Lower lobe of right lung (tissue), 2 donors: ENCODE data around the gene TBXAS1. TPM values are rescaled to one million over a fixed set of nuclear protein-coding genes. Genes with fewer than 3 reads are reported as not detected.

ENCODE experiments used
- ATAC-seq, 2 donors: fragments of 200-7000 bp; cut with Tn5 transposase; one replicate each; pipeline ENCODE4 v1.9.1; 2020 to 2022; ENCODE audit warnings: mild to moderate bottlenecking in 2 of 2, moderate library complexity in 2 of 2
- DNase-seq: peaks from one replicate; pipeline ENCODE4 v3.0.0-alpha.2; 2020
- H3K27ac ChIP-seq: fragments of 200-600 bp; one replicate; pipeline ENCODE4 v1.8.0; 2022
- H3K27me3 ChIP-seq: fragments of 200-600 bp; one replicate; pipeline ENCODE4 v1.8.0; 2022; ENCODE audit warnings: low read depth
- H3K36me3 ChIP-seq: fragments of 200-600 bp; one replicate; pipeline ENCODE4 v1.8.0; 2022; ENCODE audit warnings: mild to moderate bottlenecking
- H3K4me1 ChIP-seq: fragments of 200-600 bp; one replicate; pipeline ENCODE4 v1.8.0; 2022
- H3K4me3 ChIP-seq: fragments of 200-600 bp; one replicate; pipeline ENCODE4 v1.8.0; 2022; ENCODE audit warnings: mild to moderate bottlenecking
- H3K9me3 ChIP-seq: fragments of 200-600 bp; one replicate; pipeline ENCODE4 v1.8.0; 2022
- intact Hi-C: fragments of 100-400 bp; cut with DNase I; formaldehyde crosslinking; loops from one replicate; pipeline ENCODE4 v1.11.0; 2022
- total RNA-seq: library from RNA; stranded (reverse); fragmentation: NEBNext Ultra II Directional; extraction: Animal tissue kit (Norgen Biotek cat#: 25700); gene quantifications from one replicate; pipeline ENCODE4 v1.2.1, GENCODE V29; 2021
- TF ChIP-seq, protein P1 (sequence below): fragments of 200-600 bp; IDR thresholded peaks from one replicate; pipeline ENCODE4 v1.8.0; 2022; ENCODE audit warnings: antibody characterized with exemption, mild to moderate bottlenecking
- donor health status: DM: no; HTN: yes; CAD: no; lungs with severe emphysema.

TBXAS1 gene
- total RNA-seq, 1 donor from 2014 or later: 92.6 TPM

DNA sequence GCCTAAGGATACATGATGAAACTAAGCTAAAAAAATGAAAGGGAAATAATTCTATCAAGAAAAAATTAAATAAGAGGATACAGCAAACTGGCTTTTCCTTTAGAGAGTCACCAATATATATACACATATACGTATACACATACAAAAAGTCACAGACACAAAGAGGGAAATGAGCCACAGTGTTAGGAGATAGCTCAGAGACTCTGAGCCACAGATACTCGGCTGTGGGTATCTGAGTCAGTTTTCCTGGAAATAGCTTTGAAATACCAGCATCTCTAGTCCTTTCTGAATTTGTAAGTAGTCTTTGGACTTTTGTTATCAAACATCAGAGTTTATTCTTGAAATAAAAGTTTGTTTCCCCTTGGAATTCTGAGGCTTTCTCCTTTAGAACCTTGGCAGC is 111.8 kb downstream of the TBXAS1 start:
- TF ChIP-seq, protein P1, sequence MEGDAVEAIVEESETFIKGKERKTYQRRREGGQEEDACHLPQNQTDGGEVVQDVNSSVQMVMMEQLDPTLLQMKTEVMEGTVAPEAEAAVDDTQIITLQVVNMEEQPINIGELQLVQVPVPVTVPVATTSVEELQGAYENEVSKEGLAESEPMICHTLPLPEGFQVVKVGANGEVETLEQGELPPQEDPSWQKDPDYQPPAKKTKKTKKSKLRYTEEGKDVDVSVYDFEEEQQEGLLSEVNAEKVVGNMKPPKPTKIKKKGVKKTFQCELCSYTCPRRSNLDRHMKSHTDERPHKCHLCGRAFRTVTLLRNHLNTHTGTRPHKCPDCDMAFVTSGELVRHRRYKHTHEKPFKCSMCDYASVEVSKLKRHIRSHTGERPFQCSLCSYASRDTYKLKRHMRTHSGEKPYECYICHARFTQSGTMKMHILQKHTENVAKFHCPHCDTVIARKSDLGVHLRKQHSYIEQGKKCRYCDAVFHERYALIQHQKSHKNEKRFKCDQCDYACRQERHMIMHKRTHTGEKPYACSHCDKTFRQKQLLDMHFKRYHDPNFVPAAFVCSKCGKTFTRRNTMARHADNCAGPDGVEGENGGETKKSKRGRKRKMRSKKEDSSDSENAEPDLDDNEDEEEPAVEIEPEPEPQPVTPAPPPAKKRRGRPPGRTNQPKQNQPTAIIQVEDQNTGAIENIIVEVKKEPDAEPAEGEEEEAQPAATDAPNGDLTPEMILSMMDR: no peak
- H3K36me3 ChIP-seq: peaks cover 4% of the 10 kb centered on the region
- no peak for ATAC-seq
- no peak for DNase-seq
- no peaks in the 10 kb centered on the region for H3K27me3 ChIP-seq
- H3K4me3 ChIP-seq: no peak overlapping the region
- peaks cover 17% of the 10 kb centered on the region for H3K4me1 ChIP-seq
- no peak overlapping the region for H3K27ac ChIP-seq
- intact Hi-C loops: no loop called here
- no peaks in the 10 kb centered on the region for H3K9me3 ChIP-seq

DNA sequence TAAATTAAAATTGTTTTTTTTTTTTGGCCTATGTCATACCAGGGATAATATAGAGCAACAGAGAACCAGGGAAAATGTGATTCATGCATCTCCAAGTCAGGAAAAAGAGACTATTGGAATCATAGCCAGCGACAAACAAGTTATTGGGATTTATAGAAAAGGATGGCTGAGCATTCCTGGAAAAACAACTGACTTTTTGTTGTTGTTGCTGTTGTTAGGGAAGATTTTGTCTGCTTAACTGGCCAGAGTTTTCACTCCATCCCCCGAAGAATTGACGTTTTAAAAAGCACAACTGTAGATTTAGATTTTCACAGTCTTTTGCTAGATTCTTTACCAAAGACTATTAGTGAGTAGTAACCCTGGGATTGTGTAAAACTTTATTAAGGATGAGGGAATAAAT is 112.4 kb downstream of the TBXAS1 start:
- H3K9me3 ChIP-seq: no peaks in the 10 kb centered on the region
- intact Hi-C loops: no loop called here
- ATAC-seq: no peak
- H3K4me1 ChIP-seq: peaks cover 17% of the 10 kb centered on the region
- TF ChIP-seq, protein P1: no peak
- H3K4me3 ChIP-seq: no peak overlapping the region
- H3K27me3 ChIP-seq: no peaks in the 10 kb centered on the region
- no peak for DNase-seq
- H3K27ac ChIP-seq: no peak overlapping the region
- H3K36me3 ChIP-seq: peaks cover 4% of the 10 kb centered on the region

DNA sequence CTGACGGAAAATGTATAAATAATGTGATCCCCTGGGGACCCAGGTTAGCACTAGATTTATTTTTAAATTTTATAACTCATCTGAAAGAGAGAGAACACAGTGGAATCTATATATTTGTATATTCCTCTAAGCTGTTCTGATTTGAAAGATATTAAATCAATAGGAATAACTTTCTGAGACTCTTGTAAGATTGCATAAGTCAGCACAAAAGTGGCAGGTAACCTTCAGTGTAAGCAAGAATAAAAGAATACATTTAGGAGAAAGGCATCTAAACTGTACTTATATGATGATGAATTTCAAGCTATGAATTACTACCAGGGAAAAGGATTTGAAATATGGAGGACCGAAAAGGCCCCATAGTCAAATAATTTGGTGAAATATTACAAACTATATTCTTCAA is 112.8 kb downstream of the TBXAS1 start:
- no peaks in the 10 kb centered on the region for H3K27me3 ChIP-seq
- TF ChIP-seq, protein P1: no peak
- H3K4me3 ChIP-seq: no peak overlapping the region
- H3K4me1 ChIP-seq: peaks cover 13% of the 10 kb centered on the region
- no peak overlapping the region for H3K27ac ChIP-seq
- H3K9me3 ChIP-seq: no peaks in the 10 kb centered on the region
- peaks cover 4% of the 10 kb centered on the region for H3K36me3 ChIP-seq
- DNase-seq (no peak), ATAC-seq (no peak)
- intact Hi-C loops: no loop called here

DNA sequence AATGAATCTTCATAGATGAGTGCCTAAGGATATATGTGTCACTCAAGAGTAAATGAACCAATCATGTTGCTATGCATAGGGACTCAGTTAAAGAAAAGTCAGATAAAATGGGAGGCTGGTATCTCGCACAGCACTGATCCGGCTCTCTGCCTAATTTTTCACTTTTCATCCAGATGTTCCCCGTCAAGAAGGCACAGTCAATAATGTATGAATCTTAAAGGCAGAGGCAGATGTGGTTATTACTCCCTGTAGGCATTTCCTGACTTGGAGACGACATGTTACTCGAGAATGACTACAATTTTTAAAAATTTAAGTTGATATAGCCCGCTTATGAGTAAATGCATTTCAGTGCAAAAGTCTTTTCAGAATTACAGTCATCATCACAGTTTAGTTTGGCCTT is 113.6 kb downstream of the TBXAS1 start:
- no peak for DNase-seq
- no peak overlapping the region for H3K4me3 ChIP-seq
- no peak for ATAC-seq
- no peaks in the 10 kb centered on the region for H3K27me3 ChIP-seq
- TF ChIP-seq, protein P1: no peak
- peaks cover 5% of the 10 kb centered on the region for H3K4me1 ChIP-seq
- intact Hi-C loops: no loop called here
- no peak overlapping the region for H3K27ac ChIP-seq
- peaks cover 4% of the 10 kb centered on the region for H3K36me3 ChIP-seq
- H3K9me3 ChIP-seq: no peaks in the 10 kb centered on the region

DNA sequence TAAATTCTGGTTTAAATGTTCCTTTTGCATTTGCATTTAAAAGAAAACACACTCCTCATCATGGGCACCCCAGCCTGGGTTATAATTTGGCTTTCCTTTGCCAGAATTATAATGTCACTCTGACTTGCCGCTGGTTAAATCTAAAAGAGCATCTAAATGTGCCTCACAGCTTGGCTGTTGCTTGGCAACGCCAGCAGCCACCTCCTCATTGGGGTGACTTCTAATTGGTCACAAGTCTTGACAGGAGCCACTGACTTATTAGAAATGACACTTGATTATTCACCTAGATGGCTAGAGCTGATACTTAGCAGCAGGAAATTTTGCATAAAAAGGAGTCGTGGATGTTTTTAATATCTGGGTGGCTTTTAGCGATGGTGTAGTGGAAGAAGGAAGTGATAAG is 114.3 kb downstream of the TBXAS1 start:
- Histone ChIP-seq H3K4me3 (no peak overlapping the region), H3K36me3 (peaks cover 4% of the 10 kb centered on the region), H3K4me1 (no peaks in the 10 kb centered on the region), H3K9me3 (no peaks in the 10 kb centered on the region), H3K27me3 (no peaks in the 10 kb centered on the region), H3K27ac (no peak overlapping the region)
- ATAC-seq (no peak), DNase-seq (no peak)
- intact Hi-C loops: no loop called here
- TF ChIP-seq, protein P1: no peak

DNA sequence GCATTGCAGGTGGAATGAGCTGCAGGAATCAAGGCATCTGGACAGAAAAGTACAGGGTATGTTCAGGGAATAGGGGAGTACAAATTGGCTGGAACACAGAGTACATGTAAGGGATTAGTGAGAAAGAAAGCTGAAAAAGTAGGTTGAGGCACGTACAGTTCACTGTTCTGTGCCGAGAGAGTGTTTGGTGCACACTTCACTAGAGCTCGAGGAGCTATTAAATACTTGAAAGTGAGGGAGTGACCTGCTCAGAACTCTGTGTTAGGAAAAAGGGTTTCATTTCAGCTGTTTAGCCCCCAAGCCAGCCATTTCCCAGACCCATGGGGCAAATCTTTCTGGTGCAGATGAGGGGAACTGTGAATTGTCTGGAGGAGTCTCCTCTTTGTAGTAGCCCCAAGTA is 115.2 kb downstream of the TBXAS1 start:
- no peak overlapping the region for H3K27ac ChIP-seq
- intact Hi-C loops: no loop called here
- no peak overlapping the region for H3K4me3 ChIP-seq
- peak; percentile 23 to 54 for ATAC-seq
- no peak for DNase-seq
- peaks cover 4% of the 10 kb centered on the region for H3K36me3 ChIP-seq
- no peaks in the 10 kb centered on the region for H3K9me3 ChIP-seq
- no peaks in the 10 kb centered on the region for H3K4me1 ChIP-seq
- TF ChIP-seq, protein P1: no peak
- no peaks in the 10 kb centered on the region for H3K27me3 ChIP-seq
